GM23338 (cell line): Measurements from ENCODE around the gene TUBB4A. TPM values are rescaled to one million over a fixed set of nuclear protein-coding genes. Genes with fewer than 3 reads are reported as not detected.
A peak's percentile ranks its signal among the peaks of the same experiment; 100 is the strongest.

Experiments used
- ATAC-seq: fragments of 200-7000 bp; cut with Tn5 transposase; 3 replicates; pipeline ENCODE4 v1.9.1; 2020
- DNase-seq: peaks from one replicate; pipeline ENCODE4 v3.0.0-alpha.2; 2015; ENCODE audit warnings: low spot score
- H2AFZ ChIP-seq: fragments of 200-600 bp; sonication (generic); 2 replicates; pipeline ENCODE4 v1.8.0; 2016; ENCODE audit warnings: antibody characterized with exemption, mild to moderate bottlenecking, moderate library complexity
- H3F3A ChIP-seq: fragments of 200-600 bp; sonication (generic); replicated peaks from 2 replicates; pipeline ENCODE4 v1.8.0; 2017; ENCODE audit warnings: antibody characterized with exemption, mixed run types, low read depth
- H3K27ac ChIP-seq: fragments of 200-600 bp; sonication (generic); 2 replicates; pipeline ENCODE4 v1.6.1; 2016; ENCODE audit warnings: low read depth
- H3K27me3 ChIP-seq: fragments of 200-600 bp; sonication (generic); 2 replicates; pipeline ENCODE4 v1.8.0; 2016; ENCODE audit warnings: mild to moderate bottlenecking, mixed run types, moderate library complexity; ENCODE audit not compliant: insufficient read depth
- H3K36me3 ChIP-seq: fragments of 200-600 bp; sonication (generic); 2 replicates; pipeline ENCODE4 v1.8.0; 2016; ENCODE audit warnings: mild to moderate bottlenecking; ENCODE audit not compliant: insufficient read depth
- H3K4me1 ChIP-seq: fragments of 200-600 bp; sonication (generic); 2 replicates; pipeline ENCODE4 v1.8.0; 2016; ENCODE audit warnings: mild to moderate bottlenecking, moderate library complexity; ENCODE audit not compliant: insufficient read depth
- H3K4me2 ChIP-seq: fragments of 200-600 bp; sonication (generic); 2 replicates; pipeline ENCODE4 v1.7.1; 2017; ENCODE audit warnings: mixed run types
- H3K4me3 ChIP-seq: fragments of 200-600 bp; sonication (generic); 2 replicates; pipeline ENCODE4 v1.6.1; 2016; ENCODE audit warnings: mixed run types
- H3K79me2 ChIP-seq: fragments of 200-600 bp; sonication (generic); replicated peaks from 2 replicates; pipeline ENCODE4 v1.8.0; 2017; ENCODE audit warnings: mild to moderate bottlenecking; ENCODE audit not compliant: insufficient read depth
- H3K9me2 ChIP-seq: fragments of 200-600 bp; sonication (generic); 2 replicates; pipeline ENCODE4 v1.8.0; 2017; ENCODE audit not compliant: insufficient read depth
- H4K20me1 ChIP-seq: fragments of 200-600 bp; sonication (generic); replicated peaks from 2 replicates; pipeline ENCODE4 v1.8.0; 2017; ENCODE audit warnings: mild to moderate bottlenecking; ENCODE audit not compliant: insufficient read depth
- H3K27ac Mint-ChIP-seq: 2 replicates; pipeline ENCODE4 v1.8.0; 2020; ENCODE audit warnings: inconsistent platforms, mild to moderate bottlenecking, moderate library complexity, mixed read lengths
- H3K27me3 Mint-ChIP-seq: 3 replicates; pipeline ENCODE4 v1.8.0; 2022; ENCODE audit warnings: low read depth, mild to moderate bottlenecking, moderate library complexity, mixed read lengths, inconsistent platforms; ENCODE audit not compliant: insufficient read depth, poor library complexity
- H3K36me3 Mint-ChIP-seq: 3 replicates; pipeline ENCODE4 v1.8.0; 2021; ENCODE audit warnings: low read depth, mild to moderate bottlenecking, inconsistent platforms, moderate library complexity, mixed read lengths
- H3K4me1 Mint-ChIP-seq: 3 replicates; pipeline ENCODE4 v1.8.0; 2020; ENCODE audit warnings: mild to moderate bottlenecking, inconsistent platforms, mixed read lengths
- H3K4me3 Mint-ChIP-seq: 3 replicates; pipeline ENCODE4 v1.8.0; 2021; ENCODE audit warnings: moderate library complexity, mild to moderate bottlenecking, inconsistent platforms, mixed read lengths
- H3K9me3 Mint-ChIP-seq: 3 replicates; pipeline ENCODE4 v1.8.0; 2020; ENCODE audit warnings: moderate library complexity, mild to moderate bottlenecking, inconsistent platforms, mixed read lengths
- CREB1 ChIP-seq: fragments of 250-450 bp; sonication (Bioruptor Pico); IDR thresholded peaks from 2 replicates; pipeline ENCODE4 v1.5.0; 2020; ENCODE audit warnings: low read depth, mild to moderate bottlenecking, moderate library complexity
- ZNF114 ChIP-seq: fragments of 250-450 bp; sonication (Bioruptor Pico); IDR thresholded peaks from 2 replicates; pipeline ENCODE4 v1.5.0; 2020; ENCODE audit warnings: mild to moderate bottlenecking, moderate library complexity
- ZNF331 ChIP-seq: fragments of 250-450 bp; sonication (Bioruptor Pico); IDR thresholded peaks from 2 replicates; pipeline ENCODE4 v1.5.0; 2020; ENCODE audit warnings: low read depth, mild to moderate bottlenecking, moderate library complexity
- polyA plus RNA-seq: library from polyadenylated mRNA; unstranded; fragments of >200 nt; fragmentation: Nextera tagmentation; extraction: Ambion mirVana; gene quantifications from 2 replicates; pipeline ENCODE4 v1.2.1, GENCODE V29; 2016
- total RNA-seq: library from RNA; depleted of rRNA; stranded (reverse); fragments of >200 nt; shearing (Covaris generic); gene quantifications from 2 replicates; pipeline ENCODE4 v1.2.3, GENCODE V29; 2014
- TF ChIP-seq, protein P1 (sequence below), 2 experiments: fragments of 200-600 bp in 1 of 2; sonication (generic) in 1 of 2; conservative IDR thresholded peaks; 2 replicates each; pipeline versions ENCODE4 v1.5.1 to v1.6.1; 2016 to 2017; ENCODE audit warnings: antibody characterized with exemption in 2 of 2, low read depth in 2 of 2, mild to moderate bottlenecking in 2 of 2, moderate library complexity in 1 of 2
- TF ChIP-seq, protein P2 (sequence below): IDR thresholded peaks from one replicate; pipeline ENCODE4 v1.6.1; 2018; ENCODE audit warnings: antibody characterized with exemption; ENCODE audit not compliant: unreplicated experiment
- TF ChIP-seq, protein P3 (sequence below): fragments of 250-450 bp; sonication (Bioruptor Pico); IDR thresholded peaks from 2 replicates; pipeline ENCODE4 v1.5.0; 2020; ENCODE audit warnings: mild to moderate bottlenecking, moderate library complexity

TUBB4A gene
- total and polyA plus RNA-seq, 2 experiments from 2014 or later = 32.9 to 41.7 TPM

DNA sequence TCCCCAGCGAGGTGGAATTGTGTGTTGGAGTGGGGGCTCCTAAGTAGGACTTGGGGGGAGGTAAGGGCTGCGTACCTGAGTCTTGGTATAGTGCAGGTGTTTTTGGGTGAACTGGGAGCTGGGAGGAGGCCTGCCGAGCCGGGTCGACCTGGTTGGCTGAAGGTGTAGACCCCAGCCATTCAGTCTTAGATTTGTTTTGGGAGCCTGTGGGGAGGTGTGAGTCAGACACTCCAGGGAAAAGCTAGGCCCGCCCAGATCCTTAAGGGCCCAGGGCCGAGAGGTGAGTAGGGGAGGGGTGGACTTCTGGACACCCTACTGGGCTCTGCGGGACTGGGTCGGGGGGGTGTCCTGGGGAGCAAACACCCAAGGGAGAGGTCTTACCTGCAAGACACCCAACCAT is 37.1 kb downstream of the TUBB4A start:
- H3K9me2 ChIP-seq = no peaks in the 10 kb centered on the region
- H3K4me2 ChIP-seq = peak overlapping the region; percentile 94
- ATAC-seq (no peak), DNase-seq (no peak)
- H3K4me1 Mint-ChIP-seq = peaks cover 10% of the 10 kb centered on the region; the same call in 2 of the 3 replicates
- H3K27me3 ChIP-seq = peaks cover 5% of the 10 kb centered on the region; the same call in 1 of the 2 replicates
- peaks cover 22% of the 10 kb centered on the region for H3K27me3 Mint-ChIP-seq
- H3K4me3 Mint-ChIP-seq = peak overlapping the region; percentile 83
- H3K36me3 Mint-ChIP-seq = peaks cover 19% of the 10 kb centered on the region
- H2AFZ ChIP-seq = no peak overlapping the region
- H4K20me1 ChIP-seq = no peaks in the 10 kb centered on the region
- H3K27ac ChIP-seq = no peak overlapping the region
- H3K4me1 ChIP-seq = 0 out of 2 replicates have a peak, but pooled peaks cover 6% of the 10 kb centered on the region
- H3K9me3 Mint-ChIP-seq = no peaks in the 10 kb centered on the region; the same call in 2 of the 3 replicates
- no peaks in the 10 kb centered on the region for H3K36me3 ChIP-seq
- TF ChIP-seq, protein P1, sequence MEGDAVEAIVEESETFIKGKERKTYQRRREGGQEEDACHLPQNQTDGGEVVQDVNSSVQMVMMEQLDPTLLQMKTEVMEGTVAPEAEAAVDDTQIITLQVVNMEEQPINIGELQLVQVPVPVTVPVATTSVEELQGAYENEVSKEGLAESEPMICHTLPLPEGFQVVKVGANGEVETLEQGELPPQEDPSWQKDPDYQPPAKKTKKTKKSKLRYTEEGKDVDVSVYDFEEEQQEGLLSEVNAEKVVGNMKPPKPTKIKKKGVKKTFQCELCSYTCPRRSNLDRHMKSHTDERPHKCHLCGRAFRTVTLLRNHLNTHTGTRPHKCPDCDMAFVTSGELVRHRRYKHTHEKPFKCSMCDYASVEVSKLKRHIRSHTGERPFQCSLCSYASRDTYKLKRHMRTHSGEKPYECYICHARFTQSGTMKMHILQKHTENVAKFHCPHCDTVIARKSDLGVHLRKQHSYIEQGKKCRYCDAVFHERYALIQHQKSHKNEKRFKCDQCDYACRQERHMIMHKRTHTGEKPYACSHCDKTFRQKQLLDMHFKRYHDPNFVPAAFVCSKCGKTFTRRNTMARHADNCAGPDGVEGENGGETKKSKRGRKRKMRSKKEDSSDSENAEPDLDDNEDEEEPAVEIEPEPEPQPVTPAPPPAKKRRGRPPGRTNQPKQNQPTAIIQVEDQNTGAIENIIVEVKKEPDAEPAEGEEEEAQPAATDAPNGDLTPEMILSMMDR (conservative IDR thresholded peaks at IDR 0.05; ENCODE audit: low read depth in 2 of 2) = no peak
- TF ChIP-seq ZNF331 (no peak), ZNF114 (CRISPR knock-in tag) (no peak), CREB1 (CRISPR knock-in tag) (no peak)
- TF ChIP-seq, protein P2, sequence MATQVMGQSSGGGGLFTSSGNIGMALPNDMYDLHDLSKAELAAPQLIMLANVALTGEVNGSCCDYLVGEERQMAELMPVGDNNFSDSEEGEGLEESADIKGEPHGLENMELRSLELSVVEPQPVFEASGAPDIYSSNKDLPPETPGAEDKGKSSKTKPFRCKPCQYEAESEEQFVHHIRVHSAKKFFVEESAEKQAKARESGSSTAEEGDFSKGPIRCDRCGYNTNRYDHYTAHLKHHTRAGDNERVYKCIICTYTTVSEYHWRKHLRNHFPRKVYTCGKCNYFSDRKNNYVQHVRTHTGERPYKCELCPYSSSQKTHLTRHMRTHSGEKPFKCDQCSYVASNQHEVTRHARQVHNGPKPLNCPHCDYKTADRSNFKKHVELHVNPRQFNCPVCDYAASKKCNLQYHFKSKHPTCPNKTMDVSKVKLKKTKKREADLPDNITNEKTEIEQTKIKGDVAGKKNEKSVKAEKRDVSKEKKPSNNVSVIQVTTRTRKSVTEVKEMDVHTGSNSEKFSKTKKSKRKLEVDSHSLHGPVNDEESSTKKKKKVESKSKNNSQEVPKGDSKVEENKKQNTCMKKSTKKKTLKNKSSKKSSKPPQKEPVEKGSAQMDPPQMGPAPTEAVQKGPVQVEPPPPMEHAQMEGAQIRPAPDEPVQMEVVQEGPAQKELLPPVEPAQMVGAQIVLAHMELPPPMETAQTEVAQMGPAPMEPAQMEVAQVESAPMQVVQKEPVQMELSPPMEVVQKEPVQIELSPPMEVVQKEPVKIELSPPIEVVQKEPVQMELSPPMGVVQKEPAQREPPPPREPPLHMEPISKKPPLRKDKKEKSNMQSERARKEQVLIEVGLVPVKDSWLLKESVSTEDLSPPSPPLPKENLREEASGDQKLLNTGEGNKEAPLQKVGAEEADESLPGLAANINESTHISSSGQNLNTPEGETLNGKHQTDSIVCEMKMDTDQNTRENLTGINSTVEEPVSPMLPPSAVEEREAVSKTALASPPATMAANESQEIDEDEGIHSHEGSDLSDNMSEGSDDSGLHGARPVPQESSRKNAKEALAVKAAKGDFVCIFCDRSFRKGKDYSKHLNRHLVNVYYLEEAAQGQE = no peak
- TF ChIP-seq, protein P3, sequence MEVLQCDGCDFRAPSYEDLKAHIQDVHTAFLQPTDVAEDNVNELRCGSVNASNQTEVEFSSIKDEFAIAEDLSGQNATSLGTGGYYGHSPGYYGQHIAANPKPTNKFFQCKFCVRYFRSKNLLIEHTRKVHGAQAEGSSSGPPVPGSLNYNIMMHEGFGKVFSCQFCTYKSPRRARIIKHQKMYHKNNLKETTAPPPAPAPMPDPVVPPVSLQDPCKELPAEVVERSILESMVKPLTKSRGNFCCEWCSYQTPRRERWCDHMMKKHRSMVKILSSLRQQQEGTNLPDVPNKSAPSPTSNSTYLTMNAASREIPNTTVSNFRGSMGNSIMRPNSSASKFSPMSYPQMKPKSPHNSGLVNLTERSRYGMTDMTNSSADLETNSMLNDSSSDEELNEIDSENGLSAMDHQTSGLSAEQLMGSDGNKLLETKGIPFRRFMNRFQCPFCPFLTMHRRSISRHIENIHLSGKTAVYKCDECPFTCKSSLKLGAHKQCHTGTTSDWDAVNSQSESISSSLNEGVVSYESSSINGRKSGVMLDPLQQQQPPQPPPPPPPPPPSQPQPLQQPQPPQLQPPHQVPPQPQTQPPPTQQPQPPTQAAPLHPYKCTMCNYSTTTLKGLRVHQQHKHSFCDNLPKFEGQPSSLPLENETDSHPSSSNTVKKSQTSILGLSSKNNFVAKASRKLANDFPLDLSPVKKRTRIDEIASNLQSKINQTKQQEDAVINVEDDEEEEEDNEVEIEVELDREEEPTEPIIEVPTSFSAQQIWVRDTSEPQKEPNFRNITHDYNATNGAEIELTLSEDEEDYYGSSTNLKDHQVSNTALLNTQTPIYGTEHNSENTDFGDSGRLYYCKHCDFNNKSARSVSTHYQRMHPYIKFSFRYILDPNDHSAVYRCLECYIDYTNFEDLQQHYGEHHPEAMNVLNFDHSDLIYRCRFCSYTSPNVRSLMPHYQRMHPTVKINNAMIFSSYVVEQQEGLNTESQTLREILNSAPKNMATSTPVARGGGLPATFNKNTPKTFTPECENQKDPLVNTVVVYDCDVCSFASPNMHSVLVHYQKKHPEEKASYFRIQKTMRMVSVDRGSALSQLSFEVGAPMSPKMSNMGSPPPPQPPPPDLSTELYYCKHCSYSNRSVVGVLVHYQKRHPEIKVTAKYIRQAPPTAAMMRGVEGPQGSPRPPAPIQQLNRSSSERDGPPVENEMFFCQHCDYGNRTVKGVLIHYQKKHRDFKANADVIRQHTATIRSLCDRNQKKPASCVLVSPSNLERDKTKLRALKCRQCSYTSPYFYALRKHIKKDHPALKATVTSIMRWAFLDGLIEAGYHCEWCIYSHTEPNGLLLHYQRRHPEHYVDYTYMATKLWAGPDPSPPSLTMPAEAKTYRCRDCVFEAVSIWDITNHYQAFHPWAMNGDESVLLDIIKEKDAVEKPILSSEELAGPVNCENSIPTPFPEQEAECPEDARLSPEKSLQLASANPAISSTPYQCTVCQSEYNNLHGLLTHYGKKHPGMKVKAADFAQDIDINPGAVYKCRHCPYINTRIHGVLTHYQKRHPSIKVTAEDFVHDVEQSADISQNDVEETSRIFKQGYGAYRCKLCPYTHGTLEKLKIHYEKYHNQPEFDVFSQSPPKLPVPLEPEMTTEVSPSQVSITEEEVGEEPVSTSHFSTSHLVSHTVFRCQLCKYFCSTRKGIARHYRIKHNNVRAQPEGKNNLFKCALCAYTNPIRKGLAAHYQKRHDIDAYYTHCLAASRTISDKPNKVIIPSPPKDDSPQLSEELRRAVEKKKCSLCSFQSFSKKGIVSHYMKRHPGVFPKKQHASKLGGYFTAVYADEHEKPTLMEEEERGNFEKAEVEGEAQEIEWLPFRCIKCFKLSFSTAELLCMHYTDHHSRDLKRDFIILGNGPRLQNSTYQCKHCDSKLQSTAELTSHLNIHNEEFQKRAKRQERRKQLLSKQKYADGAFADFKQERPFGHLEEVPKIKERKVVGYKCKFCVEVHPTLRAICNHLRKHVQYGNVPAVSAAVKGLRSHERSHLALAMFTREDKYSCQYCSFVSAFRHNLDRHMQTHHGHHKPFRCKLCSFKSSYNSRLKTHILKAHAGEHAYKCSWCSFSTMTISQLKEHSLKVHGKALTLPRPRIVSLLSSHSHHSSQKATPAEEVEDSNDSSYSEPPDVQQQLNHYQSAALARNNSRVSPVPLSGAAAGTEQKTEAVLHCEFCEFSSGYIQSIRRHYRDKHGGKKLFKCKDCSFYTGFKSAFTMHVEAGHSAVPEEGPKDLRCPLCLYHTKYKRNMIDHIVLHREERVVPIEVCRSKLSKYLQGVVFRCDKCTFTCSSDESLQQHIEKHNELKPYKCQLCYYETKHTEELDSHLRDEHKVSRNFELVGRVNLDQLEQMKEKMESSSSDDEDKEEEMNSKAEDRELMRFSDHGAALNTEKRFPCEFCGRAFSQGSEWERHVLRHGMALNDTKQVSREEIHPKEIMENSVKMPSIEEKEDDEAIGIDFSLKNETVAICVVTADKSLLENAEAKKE (CRISPR knock-in tag) = no peak
- peak overlapping the region; percentile 90 for H3K27ac Mint-ChIP-seq
- H3K4me3 ChIP-seq = peak overlapping the region; percentile 94
- no peaks in the 10 kb centered on the region for H3F3A ChIP-seq
- peaks cover 6% of the 10 kb centered on the region; the same call in 1 of the 2 replicates for H3K79me2 ChIP-seq
